ENCODE measurements around the gene KDELR3. TPM values are rescaled to one million over a fixed set of nuclear protein-coding genes. Genes with fewer than 3 reads are reported as not detected.

Gene KDELR3
- polyA plus RNA-seq, 1 experiment: 150 TPM

GRCh38 chr22:38453996-38454352, 13.9 kb upstream of the KDELR3 start:
- peaks cover 60% of the 10 kb centered on the region for H3K27me3 ChIP-seq (ENCODE audit: control insufficient read depth, insufficient read depth, low read length)
- ChIA-PET POLR2A (no interaction called here), CTCF (interaction anchor here (0.6 to 1.8 kb wide), 2 partner anchors 9 kb away, joined by 3 to 6 read pairs; no protein-coding TSS in a partner anchor)
- no peaks in the 10 kb centered on the region for H3K36me3 ChIP-seq (ENCODE audit: control insufficient read depth, insufficient read depth, low read length)
- H3K4me3 ChIP-seq (ENCODE audit: low read depth, low read length): no peak overlapping the region
- no peak for TF ChIP-seq CTCF (IDR thresholded peaks at IDR 0.05; ENCODE audit: insufficient read depth, low read depth, low read length)
- DNase-seq (ENCODE audit: low read depth): no peak

GRCh38 chr22:38454353-38455075, 13.4 kb upstream of the KDELR3 start:
- DNase-seq (ENCODE audit: low read depth): no peak
- TF ChIP-seq CTCF (IDR thresholded peaks at IDR 0.05; ENCODE audit: insufficient read depth, low read depth, low read length): no peak
- H3K4me3 ChIP-seq (ENCODE audit: low read depth, low read length): peak overlapping the region; percentile 20; the same call in 1 of the 2 replicates
- CTCF ChIA-PET: interaction anchor here (0.6 to 1.8 kb wide), 2 partner anchors 8 to 9 kb away, joined by 3 to 6 read pairs; no protein-coding TSS in a partner anchor
- POLR2A ChIA-PET: no interaction called here
- no peaks in the 10 kb centered on the region for H3K36me3 ChIP-seq (ENCODE audit: control insufficient read depth, insufficient read depth, low read length)
- H3K27me3 ChIP-seq (ENCODE audit: control insufficient read depth, insufficient read depth, low read length): peaks cover 61% of the 10 kb centered on the region

GRCh38 chr22:38455076-38455529, 12.8 kb upstream of the KDELR3 start, which contains the start of gene KCNJ4:
TSS of gene KCNJ4 (minus strand) at chr22:38455199. CDS start at chr22:38428132, 27,067 bp downstream.
- no peaks in the 10 kb centered on the region for H3K36me3 ChIP-seq (ENCODE audit: control insufficient read depth, insufficient read depth, low read length)
- DNase-seq (ENCODE audit: low read depth): no peak
- H3K27me3 ChIP-seq (ENCODE audit: control insufficient read depth, insufficient read depth, low read length): peaks cover 61% of the 10 kb centered on the region
- peak within 1 kb of the TSS; percentile 20; the same call in 1 of the 2 replicates for H3K4me3 ChIP-seq (ENCODE audit: low read depth, low read length)
- POLR2A ChIA-PET: no interaction called here
- CTCF ChIA-PET: no interaction called here
- TF ChIP-seq CTCF (IDR thresholded peaks at IDR 0.05; ENCODE audit: insufficient read depth, low read depth, low read length): no peak

GRCh38 chr22:38455530-38456271, 12.2 kb upstream of the KDELR3 start:
- TF ChIP-seq CTCF (IDR thresholded peaks at IDR 0.05; ENCODE audit: insufficient read depth, low read depth, low read length): no peak
- Histone ChIP-seq H3K36me3 (ENCODE audit: control insufficient read depth, insufficient read depth, low read length) (no peaks in the 10 kb centered on the region), H3K4me3 (ENCODE audit: low read depth, low read length) (peak overlapping the region; percentile 7; the same call in 1 of the 2 replicates), H3K27me3 (ENCODE audit: control insufficient read depth, insufficient read depth, low read length) (peaks cover 61% of the 10 kb centered on the region)
- POLR2A ChIA-PET: no interaction called here
- DNase-seq (ENCODE audit: low read depth): no peak
- CTCF ChIA-PET: no interaction called here

- no peak for DNase-seq (ENCODE audit: low read depth)
- Histone ChIP-seq H3K27me3 (ENCODE audit: control insufficient read depth, insufficient read depth, low read length) (peaks cover 57% of the 10 kb centered on the region), H3K36me3 (ENCODE audit: control insufficient read depth, insufficient read depth, low read length) (no peaks in the 10 kb centered on the region), H3K4me3 (ENCODE audit: low read depth, low read length) (no peak overlapping the region)
- ChIA-PET CTCF (no interaction called here), POLR2A (no interaction called here)
- no peak for TF ChIP-seq CTCF (IDR thresholded peaks at IDR 0.05; ENCODE audit: insufficient read depth, low read depth, low read length)
These were observed 11.5 kb upstream of the KDELR3 start for GRCh38 chr22:38456272-38456835.

Measured in BJ (cell line).